Mucosa of stomach (tissue), 1 donor: ENCODE results near the gene GRAMD2B.

Source experiments
- H3K27me3 ChIP-seq: one replicate; pipeline ENCODE4 v1.7.0; 2013; ENCODE audit warnings: mild to moderate bottlenecking, low read length; ENCODE audit not compliant: control insufficient read depth, insufficient read depth
- H3K36me3 ChIP-seq: one replicate; pipeline ENCODE4 v1.7.0; 2013; ENCODE audit warnings: low read length; ENCODE audit not compliant: control insufficient read depth, insufficient read depth
- H3K4me1 ChIP-seq: one replicate; pipeline ENCODE4 v1.7.0; 2013; ENCODE audit warnings: mild to moderate bottlenecking, low read length; ENCODE audit not compliant: control insufficient read depth, insufficient read depth
- H3K4me3 ChIP-seq: one replicate; pipeline ENCODE4 v1.7.0; 2013; ENCODE audit warnings: low read length
- H3K9ac ChIP-seq: one replicate; pipeline ENCODE4 v1.7.0; 2013; ENCODE audit warnings: mild to moderate bottlenecking, low read length, moderate library complexity
- H3K9me3 ChIP-seq: one replicate; pipeline ENCODE4 v1.7.0; 2013; ENCODE audit warnings: mild to moderate bottlenecking, low read length, moderate library complexity; ENCODE audit not compliant: control insufficient read depth
- donor health status: Pancreatic carcinoma.

The GRAMD2B gene

GRCh38 chr5:126542441-126542840 lies 119.2 kb downstream of the GRAMD2B start:
- Histone ChIP-seq H3K4me3 (no peak overlapping the region), H3K27me3 (no peaks in the 10 kb centered on the region), H3K36me3 (no peaks in the 10 kb centered on the region), H3K9ac (no peak overlapping the region), H3K4me1 (no peaks in the 10 kb centered on the region), H3K9me3 (no peaks in the 10 kb centered on the region)

GRCh38 chr5:126543009-126543408 lies 119.8 kb downstream of the GRAMD2B start:
- Histone ChIP-seq H3K9ac (no peak overlapping the region), H3K4me3 (no peak overlapping the region), H3K4me1 (no peaks in the 10 kb centered on the region), H3K9me3 (no peaks in the 10 kb centered on the region), H3K36me3 (no peaks in the 10 kb centered on the region), H3K27me3 (no peaks in the 10 kb centered on the region)

- no peaks in the 10 kb centered on the region for H3K4me1 ChIP-seq
- no peaks in the 10 kb centered on the region for H3K9me3 ChIP-seq
- no peak overlapping the region for H3K4me3 ChIP-seq
- H3K27me3 ChIP-seq: no peaks in the 10 kb centered on the region
- no peaks in the 10 kb centered on the region for H3K36me3 ChIP-seq
- no peak overlapping the region for H3K9ac ChIP-seq
These were observed 120.5 kb downstream of the GRAMD2B start for GRCh38 chr5:126543660-126544059.
